Spleen (tissue), 13 donors: ENCODE data around the gene SORCS3. TPM values are rescaled to one million over a fixed set of nuclear protein-coding genes. Genes with fewer than 3 reads are reported as not detected.

Experiments used
- DNase-seq: peaks from one replicate; pipeline ENCODE4 v3.0.0-alpha.2; 2020
- H3K27ac ChIP-seq, 8 donors: fragments of 200-600 bp; sonication (generic) in 7 of 8; 1 replicate in 4 of 8; 2 replicates in 4 of 8; pipeline versions ENCODE4 v1.5.0 to v1.8.0; 2016 to 2021; ENCODE audit warnings: inconsistent platforms in 4 of 8, mild to moderate bottlenecking in 4 of 8, moderate library complexity in 1 of 8
- H3K27me3 ChIP-seq, 7 donors: fragments of 200-600 bp; sonication (generic) in 6 of 7; replicated peaks in 1 of 7; 1 replicate in 4 of 7; 2 replicates in 3 of 7; pipeline versions ENCODE4 v1.5.0 to v1.8.0; 2016 to 2021; ENCODE audit warnings: inconsistent platforms in 3 of 7, mild to moderate bottlenecking in 1 of 7
- H3K36me3 ChIP-seq, 6 donors: fragments of 200-600 bp; sonication (generic) in 5 of 6; 1 replicate in 4 of 6; 2 replicates in 2 of 6; pipeline versions ENCODE4 v1.5.0 to v1.8.0; 2016 to 2021; ENCODE audit warnings: inconsistent platforms in 2 of 6
- H3K4me1 ChIP-seq, 6 donors: fragments of 200-600 bp; sonication (generic) in 5 of 6; 1 replicate in 3 of 6; 2 replicates in 3 of 6; pipeline versions ENCODE4 v1.5.0 to v1.8.0; 2016 to 2021; ENCODE audit warnings: inconsistent platforms in 3 of 6
- H3K4me3 ChIP-seq, 8 donors: fragments of 200-600 bp; sonication (generic) in 7 of 8; 1 replicate in 4 of 8; 2 replicates in 4 of 8; pipeline versions ENCODE4 v1.5.0 to v1.8.0; 2016 to 2021; ENCODE audit warnings: inconsistent platforms in 4 of 8, mild to moderate bottlenecking in 4 of 8, moderate library complexity in 2 of 8
- H3K9me3 ChIP-seq, 8 donors: fragments of 200-600 bp; sonication (generic) in 7 of 8; 1 replicate in 4 of 8; 2 replicates in 4 of 8; pipeline versions ENCODE4 v1.5.0 to v1.8.0; 2016 to 2021; ENCODE audit warnings: inconsistent platforms in 4 of 8
- POLR2A ChIP-seq, 3 donors: fragments of 450-650 bp; IDR thresholded peaks; one replicate each; pipeline ENCODE4 v1.5.1; 2017; ENCODE audit warnings: antibody characterized with exemption in 3 of 3, mild to moderate bottlenecking in 1 of 3
- POLR2AphosphoS5 ChIP-seq, 3 donors: sonication (generic); formaldehyde crosslinking; IDR thresholded peaks; one replicate each; pipeline ENCODE4 v1.5.1; 2017; ENCODE audit warnings: antibody characterized with exemption in 3 of 3
- WGBS, 5 donors: extraction: QIAGEN DNeasy Blood & Tissue Kit in 3 of 5; methylation state at CpG; one replicate each; pipeline versions ENCODE4 v1.1.5 to v1.1.7; 2013 to 2018; 5-methylcytosine and 5-hydroxymethylcytosine counted together
- intact Hi-C: fragments of 100-400 bp; cut with DNase I; formaldehyde crosslinking; loops from one replicate; pipeline ENCODE4 v1.15.0; 2023; ENCODE audit warnings: low total_unique reads
- long read RNA-seq, 2 donors: transcript quantifications; one replicate each; lab custom pipeline, GENCODE V29; 2026
- polyA plus RNA-seq, 3 donors: library from polyadenylated mRNA; stranded (reverse); fragments of 200-250 nt; gene quantifications; one replicate each; pipeline ENCODE4 v1.2.1, GENCODE V29; 2013
- total RNA-seq, 7 donors: library from RNA; depleted of rRNA in 3 of 7; stranded (reverse); fragments of >200 nt in 3 of 7; fragmentation: NEBNext Ultra II Directional in 4 of 7; extraction: Animal tissue kit (Norgen Biotek cat#: 25700) in 4 of 7; gene quantifications; one replicate each; pipeline versions ENCODE4 v1.1.0 to v1.2.1, GENCODE V29; 2016 to 2021
- TF ChIP-seq, protein P1 (sequence below), 11 experiments: fragments of 200-600 bp in 7 of 11; fragments of 450-650 bp in 4 of 11; sonication (generic) in 4 of 11; IDR thresholded peaks in 8 of 11; conservative IDR thresholded peaks in 3 of 11; 1 replicate in 7 of 11; 2 replicates in 4 of 11; pipeline versions ENCODE4 v1.4.0 to v1.8.0; 2016 to 2021; ENCODE audit warnings: antibody characterized with exemption in 11 of 11, inconsistent platforms in 4 of 11, mild to moderate bottlenecking in 1 of 11
- donor health status: healthy with polysubstance abuse.
- donor health status: DM: no; HTN: no; CAD: no; lungs with moderate emphysema.
- donor health status: DM: no; HTN: no; CAD: no.
- donor health status: Bipolar disorder and iron deficiency.
- donor health status: healthy.
- donor health status: DM: no; HTN: no; CAD: no.
- donor health status: DM: yes; HTN: yes; CAD: no.

The SORCS3 gene
- under 1 TPM in 2 of 7 donors, not detected in 5; 0.03 to 0.06 TPM for total RNA-seq
- not detected for polyA plus RNA-seq
- long read RNA-seq, donor 1: 0 reads
- long read RNA-seq, donor 2: 0 reads

- DNase-seq: no peak
- Histone ChIP-seq H3K27ac (no peak within 1 kb of the TSS), H3K4me3 (peak within 1 kb of the TSS in 2 of 8 donors; percentile 3 to 25), H3K4me1 (peaks cover 0 to 40% (median 21%) of the 10 kb centered on the region in 6 donors), H3K9me3 (no peaks in the 10 kb centered on the region), H3K27me3 (peaks cover 0 to 99% (median 61%) of the 10 kb centered on the region in 7 donors), H3K36me3 (no peaks in the 10 kb centered on the region)
- intact Hi-C loops: no loop called here
- no peak for TF ChIP-seq POLR2A (IDR thresholded peaks at IDR 0.05)
- TF ChIP-seq, protein P1, sequence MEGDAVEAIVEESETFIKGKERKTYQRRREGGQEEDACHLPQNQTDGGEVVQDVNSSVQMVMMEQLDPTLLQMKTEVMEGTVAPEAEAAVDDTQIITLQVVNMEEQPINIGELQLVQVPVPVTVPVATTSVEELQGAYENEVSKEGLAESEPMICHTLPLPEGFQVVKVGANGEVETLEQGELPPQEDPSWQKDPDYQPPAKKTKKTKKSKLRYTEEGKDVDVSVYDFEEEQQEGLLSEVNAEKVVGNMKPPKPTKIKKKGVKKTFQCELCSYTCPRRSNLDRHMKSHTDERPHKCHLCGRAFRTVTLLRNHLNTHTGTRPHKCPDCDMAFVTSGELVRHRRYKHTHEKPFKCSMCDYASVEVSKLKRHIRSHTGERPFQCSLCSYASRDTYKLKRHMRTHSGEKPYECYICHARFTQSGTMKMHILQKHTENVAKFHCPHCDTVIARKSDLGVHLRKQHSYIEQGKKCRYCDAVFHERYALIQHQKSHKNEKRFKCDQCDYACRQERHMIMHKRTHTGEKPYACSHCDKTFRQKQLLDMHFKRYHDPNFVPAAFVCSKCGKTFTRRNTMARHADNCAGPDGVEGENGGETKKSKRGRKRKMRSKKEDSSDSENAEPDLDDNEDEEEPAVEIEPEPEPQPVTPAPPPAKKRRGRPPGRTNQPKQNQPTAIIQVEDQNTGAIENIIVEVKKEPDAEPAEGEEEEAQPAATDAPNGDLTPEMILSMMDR (IDR thresholded peaks at IDR 0.05 in 8 of 11, conservative IDR thresholded peaks at IDR 0.05 in 3 of 11): no peak
- WGBS, 5 donors: 0 to 7% (median 3%) methylated on average over 13 to 96 of the region's 96 CpGs
Observed at GRCh38 chr10:104641187-104641936, at the start of gene SORCS3. TSS of gene SORCS3 (plus strand) at chr10:104641290.

GRCh38 chr10:104591441-104591840 lies 49.6 kb upstream of the SORCS3 start:
- Histone ChIP-seq H3K9me3 (no peaks in the 10 kb centered on the region), H3K4me3 (no peak overlapping the region), H3K4me1 (no peaks in the 10 kb centered on the region), H3K27me3 (peaks cover 0 to 22% (median 0%) of the 10 kb centered on the region in 7 donors), H3K36me3 (no peaks in the 10 kb centered on the region), H3K27ac (no peak overlapping the region)
- intact Hi-C loops: no loop called here
- TF ChIP-seq POLR2A (IDR thresholded peaks at IDR 0.05) (no peak), POLR2AphosphoS5 (IDR thresholded peaks at IDR 0.05) (no peak)
- TF ChIP-seq, protein P1 (IDR thresholded peaks at IDR 0.05 in 8 of 11, conservative IDR thresholded peaks at IDR 0.05 in 3 of 11): no peak
- WGBS, 5 donors: 71 to 88% (median 76%) methylated on average over 3 of the region's 3 CpGs
- no peak for DNase-seq

DNA sequence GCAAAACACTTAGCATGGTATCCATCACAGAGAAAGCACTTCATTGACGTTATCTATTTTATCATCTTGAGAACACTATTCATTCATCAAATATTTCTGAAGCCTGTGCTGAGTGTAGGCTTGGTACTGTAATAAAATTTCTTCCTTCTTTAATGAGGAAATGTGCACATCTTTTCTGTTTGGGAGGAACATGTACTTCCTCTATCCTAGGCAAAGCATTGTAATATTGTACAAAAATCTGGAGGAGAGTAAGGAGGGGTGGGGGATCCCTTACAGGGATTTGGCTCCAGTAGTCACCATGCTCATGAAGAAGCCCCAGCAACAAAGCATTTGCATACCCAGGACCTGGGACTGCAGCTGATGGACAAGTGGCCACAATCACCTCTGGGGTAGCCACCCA lies 39.9 kb upstream of the SORCS3 start:
- H3K27me3 ChIP-seq: peaks cover 0 to 21% (median 0%) of the 10 kb centered on the region in 7 donors
- no peaks in the 10 kb centered on the region for H3K9me3 ChIP-seq
- H3K27ac ChIP-seq: peak overlapping the region in 2 of 8 donors; percentile 37 to 45
- peaks cover 0 to 13% (median 4%) of the 10 kb centered on the region in 6 donors for H3K4me1 ChIP-seq
- H3K4me3 ChIP-seq: no peak overlapping the region
- no peak for DNase-seq
- 21 to 53% (median 45%) methylated on average over 1 of the region's 1 CpG for WGBS, 5 donors
- H3K36me3 ChIP-seq: no peaks in the 10 kb centered on the region
- TF ChIP-seq POLR2A (IDR thresholded peaks at IDR 0.05): no peak
- no peak for TF ChIP-seq POLR2AphosphoS5 (IDR thresholded peaks at IDR 0.05)
- TF ChIP-seq, protein P1 (IDR thresholded peaks at IDR 0.05 in 8 of 11, conservative IDR thresholded peaks at IDR 0.05 in 3 of 11): no peak
- intact Hi-C loops: no loop called here

- no peak for DNase-seq
- no peak overlapping the region for H3K27ac ChIP-seq
- no peak for TF ChIP-seq POLR2A (IDR thresholded peaks at IDR 0.05)
- TF ChIP-seq, protein P1 (IDR thresholded peaks at IDR 0.05 in 8 of 11, conservative IDR thresholded peaks at IDR 0.05 in 3 of 11): no peak
- no peak for TF ChIP-seq POLR2AphosphoS5 (IDR thresholded peaks at IDR 0.05)
- intact Hi-C loops: no loop called here
- WGBS, 5 donors: 64 to 80% (median 74%) methylated on average over 7 of the region's 7 CpGs
- H3K4me1 ChIP-seq: no peaks in the 10 kb centered on the region
- H3K9me3 ChIP-seq: peaks cover 0 to 43% (median 31%) of the 10 kb centered on the region in 8 donors
- peaks cover 0 to 12% (median 0%) of the 10 kb centered on the region in 7 donors for H3K27me3 ChIP-seq
- no peaks in the 10 kb centered on the region for H3K36me3 ChIP-seq
- no peak overlapping the region for H3K4me3 ChIP-seq
Observed at GRCh38 chr10:104608091-104608828, 32.8 kb upstream of the SORCS3 start.
